A673 (cell line): ENCODE measurements around the gene TTC5.

Experiments
- EZH2 ChIP-seq: fragments of 200-600 bp; sonication (generic); IDR thresholded peaks from 2 replicates; pipeline ENCODE4 v1.6.1; 2017; ENCODE audit warnings: borderline replicate concordance, low read depth, mild to moderate bottlenecking, mixed read lengths, antibody characterized with exemption, low read length; ENCODE audit not compliant: poor library complexity, severe bottlenecking
- TF ChIP-seq, protein P1 (sequence below): fragments of 300-800, 200-600 bp; sonication (generic); conservative IDR thresholded peaks from 2 replicates; pipeline ENCODE4 v1.5.1; 2017; ENCODE audit warnings: low read depth, mild to moderate bottlenecking, antibody characterized with exemption, low read length, moderate library complexity, mixed read lengths

- TF ChIP-seq, protein P1, sequence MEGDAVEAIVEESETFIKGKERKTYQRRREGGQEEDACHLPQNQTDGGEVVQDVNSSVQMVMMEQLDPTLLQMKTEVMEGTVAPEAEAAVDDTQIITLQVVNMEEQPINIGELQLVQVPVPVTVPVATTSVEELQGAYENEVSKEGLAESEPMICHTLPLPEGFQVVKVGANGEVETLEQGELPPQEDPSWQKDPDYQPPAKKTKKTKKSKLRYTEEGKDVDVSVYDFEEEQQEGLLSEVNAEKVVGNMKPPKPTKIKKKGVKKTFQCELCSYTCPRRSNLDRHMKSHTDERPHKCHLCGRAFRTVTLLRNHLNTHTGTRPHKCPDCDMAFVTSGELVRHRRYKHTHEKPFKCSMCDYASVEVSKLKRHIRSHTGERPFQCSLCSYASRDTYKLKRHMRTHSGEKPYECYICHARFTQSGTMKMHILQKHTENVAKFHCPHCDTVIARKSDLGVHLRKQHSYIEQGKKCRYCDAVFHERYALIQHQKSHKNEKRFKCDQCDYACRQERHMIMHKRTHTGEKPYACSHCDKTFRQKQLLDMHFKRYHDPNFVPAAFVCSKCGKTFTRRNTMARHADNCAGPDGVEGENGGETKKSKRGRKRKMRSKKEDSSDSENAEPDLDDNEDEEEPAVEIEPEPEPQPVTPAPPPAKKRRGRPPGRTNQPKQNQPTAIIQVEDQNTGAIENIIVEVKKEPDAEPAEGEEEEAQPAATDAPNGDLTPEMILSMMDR = no peak
- no peak for TF ChIP-seq EZH2
These were observed 27.3 kb downstream of the TTC5 start for GRCh38 chr14:20278414-20278813.
